Measurements from ENCODE around the gene PTGES2.

DNA sequence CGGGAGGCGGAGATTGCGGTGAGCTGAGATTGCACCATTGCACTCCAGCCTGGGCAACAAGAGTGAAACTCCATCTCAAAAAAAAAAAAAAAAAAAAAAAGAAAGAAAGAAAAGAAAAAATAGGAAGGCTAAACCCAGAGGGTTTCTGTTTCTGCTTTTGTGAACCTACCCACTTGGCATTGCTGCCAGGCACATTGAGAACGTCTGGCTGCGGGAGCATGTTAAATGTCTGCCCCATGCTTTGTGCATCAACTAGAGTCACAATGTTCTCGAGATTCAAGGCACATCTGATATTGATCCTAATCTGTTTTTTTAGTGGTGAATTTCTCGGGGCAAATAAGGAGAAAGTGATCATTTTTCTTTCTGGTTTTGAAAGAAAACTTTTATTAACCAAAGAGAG lies 56.7 kb downstream of the PTGES2 start:
- TF ChIP-seq, protein P1, sequence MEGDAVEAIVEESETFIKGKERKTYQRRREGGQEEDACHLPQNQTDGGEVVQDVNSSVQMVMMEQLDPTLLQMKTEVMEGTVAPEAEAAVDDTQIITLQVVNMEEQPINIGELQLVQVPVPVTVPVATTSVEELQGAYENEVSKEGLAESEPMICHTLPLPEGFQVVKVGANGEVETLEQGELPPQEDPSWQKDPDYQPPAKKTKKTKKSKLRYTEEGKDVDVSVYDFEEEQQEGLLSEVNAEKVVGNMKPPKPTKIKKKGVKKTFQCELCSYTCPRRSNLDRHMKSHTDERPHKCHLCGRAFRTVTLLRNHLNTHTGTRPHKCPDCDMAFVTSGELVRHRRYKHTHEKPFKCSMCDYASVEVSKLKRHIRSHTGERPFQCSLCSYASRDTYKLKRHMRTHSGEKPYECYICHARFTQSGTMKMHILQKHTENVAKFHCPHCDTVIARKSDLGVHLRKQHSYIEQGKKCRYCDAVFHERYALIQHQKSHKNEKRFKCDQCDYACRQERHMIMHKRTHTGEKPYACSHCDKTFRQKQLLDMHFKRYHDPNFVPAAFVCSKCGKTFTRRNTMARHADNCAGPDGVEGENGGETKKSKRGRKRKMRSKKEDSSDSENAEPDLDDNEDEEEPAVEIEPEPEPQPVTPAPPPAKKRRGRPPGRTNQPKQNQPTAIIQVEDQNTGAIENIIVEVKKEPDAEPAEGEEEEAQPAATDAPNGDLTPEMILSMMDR (IDR thresholded peaks at IDR 0.05), result no peak
- no peak for TF ChIP-seq POLR2A (IDR thresholded peaks at IDR 0.05)
